NT2/D1 (cell line): Measurements from ENCODE around the gene ARHGEF2.

Source experiments
- DNase-seq: peaks from one replicate; pipeline ENCODE4 v3.0.0-alpha.2; 2011; ENCODE audit warnings: low read depth, low spot score
- H3K27me3 ChIP-seq: 2 replicates; pipeline ENCODE4 v1.6.0; 2011; ENCODE audit warnings: mild to moderate bottlenecking; ENCODE audit not compliant: insufficient read length, insufficient read depth
- H3K36me3 ChIP-seq: 2 replicates; pipeline ENCODE4 v1.6.1; 2011; ENCODE audit warnings: mild to moderate bottlenecking, low read length, mixed read lengths; ENCODE audit not compliant: insufficient read depth, insufficient read length
- H3K4me1 ChIP-seq: 2 replicates; pipeline ENCODE4 v1.5.1; 2011; ENCODE audit not compliant: insufficient read depth, insufficient read length
- H3K4me3 ChIP-seq: 2 replicates; pipeline ENCODE4 v1.5.1; 2011; ENCODE audit warnings: low read depth; ENCODE audit not compliant: insufficient read length
- H3K9ac ChIP-seq: 2 replicates; pipeline ENCODE4 v1.6.0; 2011; ENCODE audit warnings: low read depth; ENCODE audit not compliant: insufficient read length
- H3K9me3 ChIP-seq: 2 replicates; pipeline ENCODE4 v1.5.1; 2011; ENCODE audit warnings: mild to moderate bottlenecking, low read length; ENCODE audit not compliant: insufficient read depth
- SUZ12 ChIP-seq: IDR thresholded peaks from 2 replicates; pipeline ENCODE4 v1.6.1; 2011; ENCODE audit not compliant: insufficient read length, insufficient read depth; ENCODE audit errors: extremely low read depth
- YY1 ChIP-seq: IDR thresholded peaks from 2 replicates; pipeline ENCODE4 v1.6.1; 2011; ENCODE audit not compliant: insufficient read length, insufficient read depth
- ZNF274 ChIP-seq: IDR thresholded peaks from 2 replicates; pipeline ENCODE4 v1.6.1; 2011; ENCODE audit warnings: mild to moderate bottlenecking, low read depth, low read length

The ARHGEF2 gene

DNA sequence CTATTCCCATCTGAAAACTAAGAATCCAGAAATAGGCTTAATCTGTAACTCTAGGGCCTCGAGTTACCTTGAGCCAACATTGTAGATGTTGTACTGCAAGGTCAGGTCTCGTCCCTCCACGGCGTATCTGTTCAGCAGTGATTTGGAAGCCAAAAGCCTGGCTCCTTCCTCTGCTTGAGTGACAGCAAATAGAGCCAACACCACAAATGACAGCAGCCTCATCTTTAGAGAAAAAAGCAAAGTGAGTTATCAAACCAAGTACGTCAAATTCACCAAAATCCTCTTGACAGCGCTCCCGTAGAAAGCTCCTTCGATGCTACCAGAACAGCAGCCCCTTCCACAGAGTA is 41.6 kb upstream of the ARHGEF2 start:
- peaks cover 5% of the 10 kb centered on the region for H3K27me3 ChIP-seq
- peaks cover 2% of the 10 kb centered on the region for H3K4me1 ChIP-seq
- H3K9ac ChIP-seq = peak overlapping the region; percentile 91
- DNase-seq = no peak
- no peak for TF ChIP-seq YY1
- no peak for TF ChIP-seq ZNF274
- no peak for TF ChIP-seq SUZ12
- H3K36me3 ChIP-seq = peaks cover 42% of the 10 kb centered on the region
- H3K4me3 ChIP-seq = peak overlapping the region; percentile 92
- no peaks in the 10 kb centered on the region for H3K9me3 ChIP-seq

GRCh38 chr1:156014829-156015228 is 36.5 kb upstream of the ARHGEF2 start:
- no peaks in the 10 kb centered on the region for H3K9me3 ChIP-seq
- H3K4me1 ChIP-seq = peaks cover 6% of the 10 kb centered on the region
- no peak for DNase-seq
- H3K4me3 ChIP-seq = no peak overlapping the region
- H3K27me3 ChIP-seq = no peaks in the 10 kb centered on the region
- peaks cover 86% of the 10 kb centered on the region for H3K36me3 ChIP-seq
- TF ChIP-seq SUZ12 = no peak
- TF ChIP-seq ZNF274 = no peak
- no peak for TF ChIP-seq YY1
- H3K9ac ChIP-seq = no peak overlapping the region

DNA sequence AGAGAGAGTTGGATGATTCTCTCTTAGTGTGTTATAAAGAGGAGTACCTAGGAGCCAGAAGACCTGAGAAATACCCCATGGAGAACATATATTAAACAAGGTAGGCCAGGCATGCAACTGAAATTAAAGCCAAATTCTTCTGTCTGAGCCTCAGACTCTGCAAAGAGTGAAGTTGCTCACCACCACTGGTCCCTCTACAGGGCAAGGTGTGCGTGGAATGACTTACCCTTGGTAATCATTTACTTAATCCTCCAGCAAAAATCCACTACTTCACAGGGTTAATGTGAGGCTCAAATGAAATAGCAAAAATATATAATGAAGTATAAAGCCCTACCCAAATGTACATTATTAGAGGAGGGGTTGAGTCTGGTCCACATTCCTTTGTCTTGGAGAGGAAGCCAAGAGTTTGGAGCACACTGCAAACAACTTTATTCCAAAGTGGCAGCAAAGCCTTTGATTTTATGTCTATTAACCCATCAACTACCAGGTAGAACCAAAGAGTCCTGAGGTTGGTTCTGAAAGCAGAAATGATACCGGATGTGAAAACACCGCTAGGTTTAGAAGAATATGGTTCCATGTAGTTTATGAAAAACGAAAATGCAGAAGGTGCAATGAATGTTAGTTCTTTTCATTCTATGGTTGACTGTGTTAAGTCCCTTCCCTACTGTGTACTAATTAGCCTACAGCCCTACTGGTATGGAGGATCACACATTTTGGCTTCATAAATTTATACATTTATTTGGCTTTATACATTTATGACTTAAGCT is 33.9 kb upstream of the ARHGEF2 start:
- no peak overlapping the region for H3K4me3 ChIP-seq
- peaks cover 76% of the 10 kb centered on the region for H3K36me3 ChIP-seq
- H3K4me1 ChIP-seq = peaks cover 11% of the 10 kb centered on the region
- no peak for DNase-seq
- H3K27me3 ChIP-seq = no peaks in the 10 kb centered on the region
- H3K9ac ChIP-seq = no peak overlapping the region
- TF ChIP-seq ZNF274 (no peak), YY1 (no peak), SUZ12 (no peak)
- H3K9me3 ChIP-seq = no peaks in the 10 kb centered on the region

- TF ChIP-seq ZNF274 (no peak), YY1 (no peak), SUZ12 (no peak)
- Histone ChIP-seq H3K9ac (no peak overlapping the region), H3K4me3 (no peak overlapping the region), H3K9me3 (no peaks in the 10 kb centered on the region), H3K27me3 (no peaks in the 10 kb centered on the region), H3K36me3 (peaks cover 54% of the 10 kb centered on the region), H3K4me1 (peaks cover 13% of the 10 kb centered on the region)
- no peak for DNase-seq
Measured at GRCh38 chr1:156009404-156009803, 31.1 kb upstream of the ARHGEF2 start.

GRCh38 chr1:156006666-156007376 is 28.5 kb upstream of the ARHGEF2 start:
- Histone ChIP-seq H3K9ac (no peak overlapping the region), H3K36me3 (peaks cover 31% of the 10 kb centered on the region), H3K4me1 (peaks cover 18% of the 10 kb centered on the region), H3K9me3 (no peaks in the 10 kb centered on the region), H3K4me3 (no peak overlapping the region), H3K27me3 (no peaks in the 10 kb centered on the region)
- no peak for DNase-seq
- TF ChIP-seq YY1 (no peak), ZNF274 (no peak), SUZ12 (no peak)

DNA sequence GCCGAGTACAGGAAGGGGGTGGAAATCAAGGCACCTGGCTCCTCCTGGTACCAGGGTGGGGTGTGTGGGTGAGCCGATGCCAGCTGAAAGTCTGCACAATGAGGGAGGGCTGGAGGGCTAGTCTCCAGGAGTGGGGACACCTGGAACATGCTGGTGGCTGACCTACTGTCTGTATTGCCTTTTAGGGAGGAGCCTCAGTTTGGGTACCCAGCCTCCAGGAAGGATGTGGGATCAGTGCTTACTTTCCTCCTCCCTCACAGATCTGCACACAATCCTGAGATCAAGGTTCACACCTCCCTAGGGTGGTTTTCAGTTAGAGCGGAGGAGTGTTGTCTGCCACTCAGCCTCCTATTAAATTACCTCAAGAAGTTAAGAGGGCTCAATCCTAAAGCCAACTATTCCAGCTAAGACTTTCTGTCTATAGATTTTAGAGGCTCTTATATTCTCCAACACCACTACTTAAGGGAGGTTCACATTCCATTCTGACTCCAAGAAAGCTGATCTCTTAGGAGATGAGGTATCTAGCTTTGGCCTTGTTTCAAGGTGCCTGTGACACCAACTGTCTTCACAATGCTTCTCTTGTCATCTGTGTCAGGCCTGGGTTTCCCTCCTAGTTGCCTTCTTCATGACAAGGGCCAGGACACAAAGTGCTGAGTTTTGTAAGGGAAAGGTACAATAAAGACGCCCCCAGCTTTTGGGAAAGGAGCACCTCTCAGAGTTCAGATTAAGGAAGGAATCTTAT is 26.7 kb upstream of the ARHGEF2 start:
- no peak for TF ChIP-seq SUZ12
- no peak for TF ChIP-seq YY1
- no peak for TF ChIP-seq ZNF274
- no peak overlapping the region for H3K4me3 ChIP-seq
- H3K9ac ChIP-seq = no peak overlapping the region
- no peaks in the 10 kb centered on the region for H3K9me3 ChIP-seq
- peaks cover 14% of the 10 kb centered on the region for H3K36me3 ChIP-seq
- no peaks in the 10 kb centered on the region for H3K27me3 ChIP-seq
- no peak for DNase-seq
- peaks cover 18% of the 10 kb centered on the region for H3K4me1 ChIP-seq

GRCh38 chr1:156003923-156004188 is 25.5 kb upstream of the ARHGEF2 start:
- Histone ChIP-seq H3K4me1 (peaks cover 11% of the 10 kb centered on the region), H3K4me3 (no peak overlapping the region), H3K9ac (no peak overlapping the region), H3K9me3 (no peaks in the 10 kb centered on the region), H3K27me3 (no peaks in the 10 kb centered on the region), H3K36me3 (peaks cover 6% of the 10 kb centered on the region)
- DNase-seq = no peak
- TF ChIP-seq ZNF274 = no peak
- no peak for TF ChIP-seq YY1
- no peak for TF ChIP-seq SUZ12
